ENCODE measurements around the gene ABI3. TPM values are rescaled to one million over a fixed set of nuclear protein-coding genes. Genes with fewer than 3 reads are reported as not detected.

Gene ABI3
- total and polyA plus RNA-seq, 12 donors, result 2.4 to 39.9 (median 15.1) TPM

- H3K36me3 ChIP-seq (replicated peaks in 1 of 2), result no peaks in the 10 kb centered on the region
- H3K27ac ChIP-seq, result no peak overlapping the region
- peaks cover 10 to 12% of the 10 kb centered on the region in 2 donors for H3K4me1 ChIP-seq (replicated peaks in 1 of 2)
- 58 to 67% (median 63%) methylated on average over 6 of the region's 6 CpGs for WGBS, 4 donors
- TF ChIP-seq CTCF (IDR thresholded peaks at IDR 0.05) (no peak), POLR2A (IDR thresholded peaks at IDR 0.05) (no peak)
- H3K9me3 ChIP-seq (replicated peaks in 1 of 3), result no peaks in the 10 kb centered on the region
- DNase-seq, result no peak
- H3K4me3 ChIP-seq, result no peak overlapping the region
- H3K27me3 ChIP-seq, result peaks cover 9% of the 10 kb centered on the region
- intact Hi-C loops (cut with DNase I), result loop anchor here in 1 of 2 donors (5.0 kb wide), 2 partner anchors 47 to 63 kb away; no protein-coding TSS in a partner anchor
Observed at GRCh38 chr17:49229076-49229804, 18.7 kb downstream of the ABI3 start.

- H3K9me3 ChIP-seq (replicated peaks in 1 of 3), result no peaks in the 10 kb centered on the region
- H3K36me3 ChIP-seq (replicated peaks in 1 of 2), result no peaks in the 10 kb centered on the region
- H3K27me3 ChIP-seq, result peaks cover 2% of the 10 kb centered on the region
- intact Hi-C loops (cut with DNase I), result loop anchor here in 1 of 2 donors (5.0 kb wide), 2 partner anchors 48 to 62 kb away; no protein-coding TSS in a partner anchor
- DNase-seq, result no peak
- peaks cover 8 to 10% of the 10 kb centered on the region in 2 donors for H3K4me1 ChIP-seq (replicated peaks in 1 of 2)
- peak overlapping the region in 2 of 4 donors; percentile 27 to 61 for H3K4me3 ChIP-seq
- TF ChIP-seq CTCF (IDR thresholded peaks at IDR 0.05) (no peak), POLR2A (IDR thresholded peaks at IDR 0.05) (no peak)
- WGBS, 4 donors, result 0 to 12% (median 9%) methylated on average over 7 to 36 of the region's 36 CpGs
- no peak overlapping the region for H3K27ac ChIP-seq
Observed at GRCh38 chr17:49229805-49230600, 19.5 kb downstream of the ABI3 start.

GRCh38 chr17:49230636-49231562 lies 20.4 kb downstream of the ABI3 start, which contains the start of gene PHOSPHO1:
PHOSPHO1 (minus strand) TSS chr17:49230787; CDS start chr17:49226691, 4,096 bp downstream.
- intact Hi-C loops (cut with DNase I), result no loop called here
- TF ChIP-seq CTCF (IDR thresholded peaks at IDR 0.05), result no peak
- no peak for TF ChIP-seq POLR2A (IDR thresholded peaks at IDR 0.05)
- H3K4me1 ChIP-seq (replicated peaks in 1 of 2), result peaks cover 8 to 10% of the 10 kb centered on the region in 2 donors
- no peaks in the 10 kb centered on the region for H3K9me3 ChIP-seq (replicated peaks in 1 of 3)
- no peaks in the 10 kb centered on the region for H3K27me3 ChIP-seq
- WGBS, 4 donors, result 3 to 15% (median 4%) methylated on average over 8 to 58 of the region's 58 CpGs
- H3K4me3 ChIP-seq, result peak within 1 kb of the TSS in 2 of 4 donors; percentile 27 to 61
- DNase-seq, result peak; percentile 81 to 89 (median 86)
- H3K27ac ChIP-seq, result no peak within 1 kb of the TSS
- H3K36me3 ChIP-seq (replicated peaks in 1 of 2), result no peaks in the 10 kb centered on the region

All from adrenal gland (tissue), 12 donors.